HUES6 (cell line): ENCODE results near the gene NEU4.

Source experiments
- H3K27ac ChIP-seq: 2 replicates; pipeline ENCODE4 v1.7.0; 2013; ENCODE audit warnings: low read depth, mild to moderate bottlenecking, low read length, inconsistent platforms
- H3K27me3 ChIP-seq: 2 replicates; pipeline ENCODE4 v1.6.1; 2013; ENCODE audit warnings: low read length; ENCODE audit not compliant: control insufficient read depth, insufficient read depth
- H3K36me3 ChIP-seq: 2 replicates; pipeline ENCODE4 v1.6.1; 2013; ENCODE audit warnings: low read length; ENCODE audit not compliant: control insufficient read depth, insufficient read depth
- H3K4me1 ChIP-seq: 2 replicates; pipeline ENCODE4 v1.6.1; 2013; ENCODE audit warnings: low read length; ENCODE audit not compliant: control insufficient read depth, insufficient read depth
- H3K4me3 ChIP-seq: 2 replicates; pipeline ENCODE4 v1.5.1; 2013; ENCODE audit warnings: low read depth, low read length
- H3K9ac ChIP-seq: one replicate; pipeline ENCODE4 v1.6.1; 2013; ENCODE audit warnings: mild to moderate bottlenecking, low read length
- H3K9me3 ChIP-seq: 2 replicates; pipeline ENCODE4 v1.6.1; 2013; ENCODE audit warnings: low read depth, low read length; ENCODE audit not compliant: control insufficient read depth, insufficient read depth

The NEU4 gene

GRCh38 chr2:241768850-241769249 lies 40.1 kb upstream of the NEU4 start:
- Histone ChIP-seq H3K36me3 (peaks cover 4% of the 10 kb centered on the region; the same call in 1 of the 2 replicates), H3K4me3 (no peak overlapping the region), H3K27ac (no peak overlapping the region), H3K27me3 (no peaks in the 10 kb centered on the region), H3K4me1 (peaks cover 26% of the 10 kb centered on the region), H3K9me3 (no peaks in the 10 kb centered on the region), H3K9ac (no peak overlapping the region)

GRCh38 chr2:241769819-241770184 lies 39.2 kb upstream of the NEU4 start:
- no peak overlapping the region for H3K9ac ChIP-seq
- no peaks in the 10 kb centered on the region for H3K9me3 ChIP-seq
- no peaks in the 10 kb centered on the region for H3K27me3 ChIP-seq
- H3K4me1 ChIP-seq = peaks cover 19% of the 10 kb centered on the region
- H3K4me3 ChIP-seq = no peak overlapping the region
- peaks cover 4% of the 10 kb centered on the region; the same call in 1 of the 2 replicates for H3K36me3 ChIP-seq
- no peak overlapping the region for H3K27ac ChIP-seq

- peaks cover 21% of the 10 kb centered on the region for H3K4me1 ChIP-seq
These were observed 38.6 kb upstream of the NEU4 start for GRCh38 chr2:241770185-241770935.

GRCh38 chr2:241770936-241771285 lies 38.1 kb upstream of the NEU4 start:
- Histone ChIP-seq H3K9ac (no peak overlapping the region), H3K27ac (no peak overlapping the region), H3K36me3 (peaks cover 4% of the 10 kb centered on the region; the same call in 1 of the 2 replicates), H3K4me1 (peaks cover 22% of the 10 kb centered on the region), H3K27me3 (no peaks in the 10 kb centered on the region), H3K4me3 (no peak overlapping the region), H3K9me3 (no peaks in the 10 kb centered on the region)

More at GRCh38 chr2:241770185-241770935, 38.6 kb upstream of the NEU4 start:
- no peak overlapping the region for H3K27ac ChIP-seq
- H3K36me3 ChIP-seq = peaks cover 4% of the 10 kb centered on the region; the same call in 1 of the 2 replicates
- no peak overlapping the region for H3K9ac ChIP-seq
- H3K9me3 ChIP-seq = no peaks in the 10 kb centered on the region
- no peak overlapping the region for H3K4me3 ChIP-seq
- no peaks in the 10 kb centered on the region for H3K27me3 ChIP-seq

GRCh38 chr2:241771286-241772062 lies 37.5 kb upstream of the NEU4 start:
- no peak overlapping the region for H3K4me3 ChIP-seq
- peaks cover 25% of the 10 kb centered on the region for H3K4me1 ChIP-seq
- peaks cover 4% of the 10 kb centered on the region; the same call in 1 of the 2 replicates for H3K36me3 ChIP-seq
- H3K9ac ChIP-seq = no peak overlapping the region
- no peak overlapping the region for H3K27ac ChIP-seq
- H3K27me3 ChIP-seq = no peaks in the 10 kb centered on the region
- H3K9me3 ChIP-seq = no peaks in the 10 kb centered on the region

GRCh38 chr2:241772063-241772499 lies 36.9 kb upstream of the NEU4 start:
- H3K27ac ChIP-seq = no peak overlapping the region
- no peak overlapping the region for H3K9ac ChIP-seq
- H3K9me3 ChIP-seq = no peaks in the 10 kb centered on the region
- peaks cover 30% of the 10 kb centered on the region for H3K4me1 ChIP-seq
- peaks cover 4% of the 10 kb centered on the region; the same call in 1 of the 2 replicates for H3K36me3 ChIP-seq
- H3K4me3 ChIP-seq = no peak overlapping the region
- H3K27me3 ChIP-seq = no peaks in the 10 kb centered on the region

- Histone ChIP-seq H3K27me3 (no peaks in the 10 kb centered on the region), H3K9me3 (no peaks in the 10 kb centered on the region), H3K4me3 (no peak overlapping the region), H3K36me3 (0 out of 2 replicates have a peak, but pooled peaks cover under 1% of the 10 kb centered on the region), H3K9ac (no peak overlapping the region), H3K4me1 (peaks cover 46% of the 10 kb centered on the region), H3K27ac (no peak overlapping the region)
These were observed 35.2 kb upstream of the NEU4 start for GRCh38 chr2:241773511-241774418.

GRCh38 chr2:241774419-241775222 lies 34.4 kb upstream of the NEU4 start:
- H3K4me1 ChIP-seq = peaks cover 46% of the 10 kb centered on the region
- no peaks in the 10 kb centered on the region for H3K27me3 ChIP-seq
- no peaks in the 10 kb centered on the region for H3K36me3 ChIP-seq
- no peaks in the 10 kb centered on the region for H3K9me3 ChIP-seq
- H3K9ac ChIP-seq = no peak overlapping the region
- H3K27ac ChIP-seq = no peak overlapping the region
- H3K4me3 ChIP-seq = no peak overlapping the region

GRCh38 chr2:241775223-241776177 lies 33.5 kb upstream of the NEU4 start:
- Histone ChIP-seq H3K4me1 (peaks cover 40% of the 10 kb centered on the region), H3K9ac (no peak overlapping the region)

More at GRCh38 chr2:241775223-241776177, 33.5 kb upstream of the NEU4 start:
- H3K9me3 ChIP-seq = peaks cover 3% of the 10 kb centered on the region; the same call in 1 of the 2 replicates
- no peaks in the 10 kb centered on the region for H3K36me3 ChIP-seq
- no peak overlapping the region for H3K27ac ChIP-seq
- H3K27me3 ChIP-seq = no peaks in the 10 kb centered on the region
- no peak overlapping the region for H3K4me3 ChIP-seq
